GM12874 (cell line): ENCODE results near the gene RUFY1.

Experiments used
- CTCF ChIP-seq: IDR thresholded peaks from 2 replicates; pipeline ENCODE4 v1.5.1; 2011; ENCODE audit warnings: low read depth, mild to moderate bottlenecking, control low read depth, low read length, moderate library complexity; ENCODE audit not compliant: insufficient read depth

The RUFY1 gene

GRCh38 chr5:179613460-179614071, 63.2 kb downstream of the RUFY1 start:
- TF ChIP-seq CTCF: no peak

- no peak for TF ChIP-seq CTCF
These were observed 64.4 kb downstream of the RUFY1 start for GRCh38 chr5:179614745-179615144.

- TF ChIP-seq CTCF: no peak
These were observed 64.8 kb downstream of the RUFY1 start for GRCh38 chr5:179615203-179615602.

GRCh38 chr5:179616002-179616594, 65.7 kb downstream of the RUFY1 start:
- no peak for TF ChIP-seq CTCF

GRCh38 chr5:179617930-179618329, 67.6 kb downstream of the RUFY1 start:
- no peak for TF ChIP-seq CTCF

- no peak for TF ChIP-seq CTCF
These were observed 68.7 kb downstream of the RUFY1 start for GRCh38 chr5:179618923-179619554.

- TF ChIP-seq CTCF: no peak
These were observed 69.4 kb downstream of the RUFY1 start for GRCh38 chr5:179619776-179620175.
